DMS53 treated with DMSO at 0.1 percent for 48 hours (cell line): ENCODE measurements around the gene PERM1.
A peak's percentile ranks its signal among the peaks of the same experiment; 100 is the strongest.
"Not testable (repeated sequence)": the region's sequence is repeated elsewhere in the genome, so short reads cannot be mapped to it uniquely, and the experiment has no call there.

Experiments used
- DNase-seq: peaks from one replicate; lab custom pipeline; 2025; ENCODE audit not compliant: unreplicated experiment; lab: John Stamatoyannopoulos, UW

PERM1 gene

GRCh38 chr1:981955-982558 is at the start of gene PERM1:
PERM1 (minus strand) TSS chr1:982093; CDS start chr1:981029, 1,064 bp downstream.
- no peak for DNase-seq

GRCh38 chr1:1030867-1031658 is 49.2 kb upstream of the PERM1 start:
- DNase-seq = not testable (repeated sequence)

GRCh38 chr1:1027791-1028190 is 45.9 kb upstream of the PERM1 start:
- DNase-seq = no peak

- no peak for DNase-seq
Measured at GRCh38 chr1:1026599-1027413, 44.9 kb upstream of the PERM1 start.

GRCh38 chr1:1025730-1026129 is 43.8 kb upstream of the PERM1 start:
- DNase-seq = no peak

GRCh38 chr1:1024771-1025699 is 43.1 kb upstream of the PERM1 start:
- DNase-seq = no peak

- no peak for DNase-seq
Measured at GRCh38 chr1:1024149-1024770, 42.4 kb upstream of the PERM1 start.

- no peak for DNase-seq
Measured at GRCh38 chr1:1023700-1024099, 41.8 kb upstream of the PERM1 start.

GRCh38 chr1:1022302-1023009 is 40.6 kb upstream of the PERM1 start:
- DNase-seq = no peak

GRCh38 chr1:1021920-1022259 is 40.0 kb upstream of the PERM1 start:
- DNase-seq = no peak

- peak; percentile 5 for DNase-seq
Measured at GRCh38 chr1:1021010-1021919, 39.4 kb upstream of the PERM1 start.

- no peak for DNase-seq
Measured at GRCh38 chr1:1020415-1021009, 38.6 kb upstream of the PERM1 start.

- peak; percentile 51 for DNase-seq
Measured at GRCh38 chr1:1020000-1020404, 38.1 kb upstream of the PERM1 start, which contains the start of gene AGRN. AGRN (plus strand) TSS chr1:1020120; CDS start chr1:1020173, 53 bp downstream.

- peak; percentile 65 for DNase-seq
Measured at GRCh38 chr1:1019122-1019999, 37.5 kb upstream of the PERM1 start.

GRCh38 chr1:1018321-1018685 is 36.4 kb upstream of the PERM1 start:
- DNase-seq = not testable (repeated sequence)

- DNase-seq = not testable (repeated sequence)
Measured at GRCh38 chr1:1017397-1018320, 35.8 kb upstream of the PERM1 start.
